Right atrium auricular region (tissue), 2 donors: ENCODE results near the gene GRIK1. TPM values are rescaled to one million over a fixed set of nuclear protein-coding genes. Genes with fewer than 3 reads are reported as not detected.

Experiments
- DNase-seq: peaks from one replicate; pipeline ENCODE4 v3.0.0-alpha.2; 2019; ENCODE audit warnings: low spot score
- H3K27ac ChIP-seq, 2 donors: fragments of 200-600 bp; sonication (generic); 1 replicate in 1 of 2; 2 replicates in 1 of 2; pipeline ENCODE4 v1.5.1; 2016 to 2019
- H3K27me3 ChIP-seq, 2 donors: fragments of 200-600 bp; sonication (generic); one replicate each; pipeline versions ENCODE4 v1.5.1 to v1.6.0; 2017 to 2019
- H3K36me3 ChIP-seq: fragments of 200-600 bp; sonication (generic); one replicate; pipeline ENCODE4 v1.5.1; 2016
- H3K4me1 ChIP-seq, 2 donors: fragments of 200-600 bp; sonication (generic); one replicate each; pipeline versions ENCODE4 v1.5.1 to v1.6.0; 2017 to 2019
- H3K4me3 ChIP-seq, 2 donors: fragments of 200-600 bp; sonication (generic); 1 replicate in 1 of 2; 2 replicates in 1 of 2; pipeline ENCODE4 v1.5.1; 2017 to 2019; ENCODE audit warnings: mild to moderate bottlenecking in 1 of 2, moderate library complexity in 1 of 2
- H3K9me3 ChIP-seq, 2 donors: fragments of 200-600 bp; sonication (generic); one replicate each; pipeline ENCODE4 v1.5.1; 2019
- CTCF ChIP-seq, 2 donors: fragments of 200-600 bp; sonication (generic); IDR thresholded peaks; one replicate each; pipeline ENCODE4 v1.5.1; 2019; ENCODE audit warnings: antibody characterized with exemption in 2 of 2
- total RNA-seq, 2 donors: library from RNA; depleted of rRNA; stranded (reverse); fragments of >200 nt; gene quantifications; one replicate each; pipeline ENCODE4 v1.1.0, GENCODE V29; 2016

Gene GRIK1
- total RNA-seq, 2 donors from 2014 or later: not detected

DNA sequence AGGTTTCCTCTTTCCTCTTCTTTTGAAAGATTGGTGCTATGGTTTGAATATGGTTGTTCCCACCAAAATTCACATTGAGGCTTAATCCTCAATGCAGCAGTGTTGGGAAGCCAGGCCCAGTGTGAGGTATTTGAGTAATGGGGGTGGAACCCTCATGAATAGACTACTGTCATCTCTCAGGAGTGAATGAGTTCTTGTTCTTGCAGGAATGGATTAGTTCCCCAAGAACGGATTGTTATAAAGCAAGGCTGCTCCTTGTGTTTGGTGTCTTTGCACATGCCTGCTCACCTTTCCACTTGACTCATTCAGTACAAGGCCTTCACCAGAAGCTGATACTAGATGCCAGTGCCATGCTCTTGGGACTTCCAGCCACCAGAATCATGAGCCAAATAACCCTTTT lies 417.9 kb downstream of the GRIK1 start:
- TF ChIP-seq CTCF (IDR thresholded peaks at IDR 0.05): no peak
- Histone ChIP-seq H3K36me3 (no peaks in the 10 kb centered on the region), H3K4me1 (no peaks in the 10 kb centered on the region), H3K27ac (no peak overlapping the region), H3K27me3 (no peaks in the 10 kb centered on the region), H3K4me3 (no peak overlapping the region), H3K9me3 (peaks cover 0 to 10% of the 10 kb centered on the region in 2 donors)
- DNase-seq: no peak

- H3K36me3 ChIP-seq: no peaks in the 10 kb centered on the region
These were observed 419.6 kb downstream of the GRIK1 start for GRCh38 chr21:29520171-29520570.

DNA sequence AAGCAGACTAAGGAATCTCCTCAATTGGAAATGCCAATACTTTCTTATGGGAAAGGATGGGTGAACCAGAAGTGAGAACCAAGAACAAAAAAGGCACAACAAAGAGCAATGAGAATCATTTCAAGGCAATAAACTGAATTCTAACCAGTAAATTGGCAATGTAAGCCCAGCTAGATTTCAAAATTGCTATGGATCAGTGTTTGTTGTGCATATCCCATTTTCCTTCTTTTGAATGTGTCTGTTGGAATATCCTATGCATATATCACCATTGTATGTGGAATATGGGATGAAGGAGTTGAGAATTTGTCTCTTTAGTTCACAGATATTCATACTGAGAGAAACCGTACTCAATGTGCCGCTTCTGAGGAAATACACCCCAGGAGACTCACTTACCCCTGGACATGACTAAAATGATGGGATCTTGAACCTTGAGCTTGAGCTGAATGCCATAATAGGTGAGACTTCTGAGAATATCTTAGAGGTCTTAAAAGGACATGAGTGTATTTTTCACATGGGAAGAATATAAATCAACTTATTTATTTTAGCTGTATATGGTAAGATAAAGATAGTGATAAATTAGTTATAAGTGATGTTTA lies 425.0 kb downstream of the GRIK1 start:
- no peak for TF ChIP-seq CTCF (IDR thresholded peaks at IDR 0.05)
- Histone ChIP-seq H3K9me3 (peaks cover 0 to 23% of the 10 kb centered on the region in 2 donors), H3K4me3 (no peak overlapping the region), H3K4me1 (no peaks in the 10 kb centered on the region), H3K27ac (no peak overlapping the region), H3K36me3 (no peaks in the 10 kb centered on the region), H3K27me3 (no peaks in the 10 kb centered on the region)
- no peak for DNase-seq

More at GRCh38 chr21:29520171-29520570, 419.6 kb downstream of the GRIK1 start:
- H3K4me1 ChIP-seq: no peaks in the 10 kb centered on the region
- DNase-seq: no peak
- H3K27ac ChIP-seq: no peak overlapping the region
- H3K9me3 ChIP-seq: peaks cover 0 to 5% of the 10 kb centered on the region in 2 donors
- TF ChIP-seq CTCF (IDR thresholded peaks at IDR 0.05): no peak
- no peaks in the 10 kb centered on the region for H3K27me3 ChIP-seq
- no peak overlapping the region for H3K4me3 ChIP-seq

DNA sequence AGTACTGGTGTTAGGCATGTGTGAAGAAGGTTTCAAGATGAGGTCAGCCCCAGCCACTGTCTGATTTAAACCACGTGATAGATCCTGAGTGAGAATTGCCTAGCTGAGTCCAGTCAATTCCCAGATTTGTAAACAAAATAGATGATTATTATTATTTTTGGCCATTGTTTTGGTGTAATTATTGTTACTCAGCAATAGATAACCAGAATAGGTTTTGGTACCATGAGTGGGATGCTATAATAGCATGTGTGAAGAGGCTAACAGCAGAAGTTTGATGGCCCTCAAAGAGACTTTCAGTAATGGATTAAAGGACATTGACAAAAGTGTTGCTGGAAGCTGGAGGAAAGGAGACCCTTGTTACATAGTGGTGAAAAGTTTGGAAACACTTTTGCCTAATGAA lies 426.3 kb downstream of the GRIK1 start:
- no peak overlapping the region for H3K4me3 ChIP-seq
- no peaks in the 10 kb centered on the region for H3K27me3 ChIP-seq
- no peak for TF ChIP-seq CTCF (IDR thresholded peaks at IDR 0.05)
- DNase-seq: no peak
- peaks cover 0 to 23% of the 10 kb centered on the region in 2 donors for H3K9me3 ChIP-seq
- H3K36me3 ChIP-seq: no peaks in the 10 kb centered on the region
- H3K27ac ChIP-seq: no peak overlapping the region
- no peaks in the 10 kb centered on the region for H3K4me1 ChIP-seq

- no peak for TF ChIP-seq CTCF (IDR thresholded peaks at IDR 0.05)
- DNase-seq: no peak
- no peaks in the 10 kb centered on the region for H3K4me1 ChIP-seq
- H3K27ac ChIP-seq: no peak overlapping the region
- H3K27me3 ChIP-seq: no peaks in the 10 kb centered on the region
- H3K4me3 ChIP-seq: no peak overlapping the region
- peaks cover 0 to 23% of the 10 kb centered on the region in 2 donors for H3K9me3 ChIP-seq
- no peaks in the 10 kb centered on the region for H3K36me3 ChIP-seq
These were observed 428.7 kb downstream of the GRIK1 start for GRCh38 chr21:29511096-29511495.

GRCh38 chr21:29509121-29509520 lies 430.7 kb downstream of the GRIK1 start:
- no peak overlapping the region for H3K4me3 ChIP-seq
- TF ChIP-seq CTCF (IDR thresholded peaks at IDR 0.05): no peak

More at GRCh38 chr21:29509121-29509520, 430.7 kb downstream of the GRIK1 start:
- H3K27me3 ChIP-seq: no peaks in the 10 kb centered on the region
- no peaks in the 10 kb centered on the region for H3K4me1 ChIP-seq
- H3K27ac ChIP-seq: no peak overlapping the region
- peaks cover 0 to 8% of the 10 kb centered on the region in 2 donors for H3K9me3 ChIP-seq
- no peak for DNase-seq
- H3K36me3 ChIP-seq: no peaks in the 10 kb centered on the region
